NB4 (cell line): ENCODE results near the gene CACTIN.

ENCODE experiments used
- CTCF ChIP-seq: IDR thresholded peaks from one replicate; pipeline ENCODE4 v1.5.1; 2012; ENCODE audit warnings: low read depth, low read length
- POLR2A ChIP-seq: IDR thresholded peaks from 2 replicates; pipeline ENCODE4 v1.6.1; 2011; ENCODE audit warnings: mild to moderate bottlenecking; ENCODE audit not compliant: insufficient read length; ENCODE audit errors: extremely low read depth

- TF ChIP-seq POLR2A (no peak), CTCF (no peak)
These were observed 33.1 kb upstream of the CACTIN start for GRCh38 chr19:3659746-3660112.
